WTC11 (cell line): ENCODE results near the gene TRIOBP. TPM values are rescaled to one million over a fixed set of nuclear protein-coding genes. Genes with fewer than 3 reads are reported as not detected.

ENCODE experiments used
- ATAC-seq: fragments of 200-7000 bp; cut with Tn5 transposase; 2 replicates; pipeline ENCODE4 v1.10.0; 2021; ENCODE audit warnings: mild to moderate bottlenecking, moderate library complexity
- CTCF ChIA-PET: fragments of 300-600 bp; sonication (Branson Sonifier 250); formaldehyde crosslinking; loops from one replicate; lab custom pipeline; 2021; ENCODE audit warnings: antibody characterized with exemption; lab: Charles Lee
- POLR2A ChIA-PET: fragments of 350-600 bp; sonication (Branson Sonifier 250); formaldehyde crosslinking; loops from one replicate; lab custom pipeline; 2021; ENCODE audit warnings: antibody characterized with exemption; lab: Charles Lee
- DNase-seq: peaks from one replicate; pipeline ENCODE4 v3.0.0; 2021; ENCODE audit warnings: low spot score
- H3K27ac Mint-ChIP-seq: 2 replicates; pipeline ENCODE4 v1.8.0; 2021; ENCODE audit warnings: mixed read lengths
- H3K27me3 Mint-ChIP-seq: 2 replicates; pipeline ENCODE4 v1.8.0; 2021; ENCODE audit warnings: low read depth, mild to moderate bottlenecking, moderate library complexity, mixed read lengths
- H3K36me3 Mint-ChIP-seq: 2 replicates; pipeline ENCODE4 v1.8.0; 2021; ENCODE audit warnings: mixed read lengths
- H3K4me1 Mint-ChIP-seq: 2 replicates; pipeline ENCODE4 v1.8.0; 2022; ENCODE audit warnings: mixed read lengths
- H3K4me3 Mint-ChIP-seq: 2 replicates; pipeline ENCODE4 v1.8.0; 2021; ENCODE audit warnings: mild to moderate bottlenecking, moderate library complexity, mixed read lengths
- H3K9me3 Mint-ChIP-seq: 2 replicates; pipeline ENCODE4 v1.8.0; 2021; ENCODE audit warnings: mixed read lengths
- ATF3 ChIP-seq: sonication (generic); formaldehyde crosslinking; conservative IDR thresholded peaks from 2 replicates; pipeline ENCODE4 v1.8.1; 2022; ENCODE audit warnings: mild to moderate bottlenecking, missing genetic modification reagents
- CREM ChIP-seq: sonication (generic); formaldehyde crosslinking; IDR thresholded peaks from 2 replicates; pipeline ENCODE4 v1.8.1; 2022; ENCODE audit warnings: mild to moderate bottlenecking, missing genetic modification reagents, moderate library complexity
- EMX1 ChIP-seq: fragments of 250-450 bp; sonication (Bioruptor Pico); IDR thresholded peaks from 2 replicates; pipeline ENCODE4 v1.8.0; 2021; ENCODE audit warnings: mild to moderate bottlenecking
- FOXK1 ChIP-seq: sonication (generic); formaldehyde crosslinking; IDR thresholded peaks from 2 replicates; pipeline ENCODE4 v1.8.0; 2022; ENCODE audit warnings: mild to moderate bottlenecking, moderate library complexity, missing genetic modification reagents
- FOXP1 ChIP-seq: sonication (generic); formaldehyde crosslinking; IDR thresholded peaks from 2 replicates; pipeline ENCODE4 v1.8.0; 2022; ENCODE audit warnings: missing genetic modification reagents, mild to moderate bottlenecking, moderate library complexity, borderline replicate concordance
- GABPB1 ChIP-seq: sonication (generic); formaldehyde crosslinking; IDR thresholded peaks from 2 replicates; pipeline ENCODE4 v1.8.1; 2023; ENCODE audit warnings: mild to moderate bottlenecking, missing genetic modification reagents
- IRF1 ChIP-seq: sonication (generic); formaldehyde crosslinking; IDR thresholded peaks from 2 replicates; pipeline ENCODE4 v1.8.0; 2023; ENCODE audit warnings: missing genetic modification reagents
- JUN ChIP-seq: sonication (generic); formaldehyde crosslinking; IDR thresholded peaks from 2 replicates; pipeline ENCODE4 v1.8.0; 2023; ENCODE audit warnings: mild to moderate bottlenecking, missing genetic modification reagents
- MAX ChIP-seq: sonication (generic); formaldehyde crosslinking; IDR thresholded peaks from 2 replicates; pipeline ENCODE4 v1.8.0; 2022; ENCODE audit warnings: mild to moderate bottlenecking, missing genetic modification reagents
- MLX ChIP-seq: sonication (generic); formaldehyde crosslinking; IDR thresholded peaks from 2 replicates; pipeline ENCODE4 v1.8.1; 2023; ENCODE audit warnings: mild to moderate bottlenecking, missing genetic modification reagents, moderate library complexity
- NFATC4 ChIP-seq: fragments of 250-450 bp; sonication (Bioruptor Pico); IDR thresholded peaks from 2 replicates; pipeline ENCODE4 v1.9.0; 2021; ENCODE audit warnings: mild to moderate bottlenecking
- NR2C2 ChIP-seq: sonication (generic); formaldehyde crosslinking; IDR thresholded peaks from 2 replicates; pipeline ENCODE4 v1.8.0; 2022; ENCODE audit warnings: mild to moderate bottlenecking, missing genetic modification reagents
- OVOL2 ChIP-seq: fragments of 250-450 bp; sonication (Bioruptor Pico); IDR thresholded peaks from 2 replicates; pipeline ENCODE4 v1.9.0; 2021; ENCODE audit warnings: mild to moderate bottlenecking, borderline replicate concordance
- PRRX2 ChIP-seq: fragments of 250-450 bp; sonication (Bioruptor Pico); IDR thresholded peaks from 2 replicates; pipeline ENCODE4 v1.8.0; 2021; ENCODE audit warnings: mild to moderate bottlenecking
- RELA ChIP-seq: sonication (generic); formaldehyde crosslinking; IDR thresholded peaks from 2 replicates; pipeline ENCODE4 v1.8.1; 2022; ENCODE audit warnings: missing genetic modification reagents, mild to moderate bottlenecking, borderline replicate concordance
- SMAD4 ChIP-seq: sonication (generic); formaldehyde crosslinking; IDR thresholded peaks from 2 replicates; pipeline ENCODE4 v1.8.0; 2022; ENCODE audit warnings: mild to moderate bottlenecking, missing genetic modification reagents
- SOX15 ChIP-seq: fragments of 250-450 bp; sonication (Bioruptor Pico); IDR thresholded peaks from 2 replicates; pipeline ENCODE4 v1.9.0; 2021; ENCODE audit warnings: mild to moderate bottlenecking
- TCF7 ChIP-seq: sonication (generic); formaldehyde crosslinking; IDR thresholded peaks from 2 replicates; pipeline ENCODE4 v1.8.0; 2022; ENCODE audit warnings: mild to moderate bottlenecking, low read depth, missing genetic modification reagents, moderate library complexity
- USF1 ChIP-seq: sonication (generic); formaldehyde crosslinking; IDR thresholded peaks from 2 replicates; pipeline ENCODE4 v1.8.0; 2022; ENCODE audit warnings: mild to moderate bottlenecking, missing genetic modification reagents
- ZMAT4 ChIP-seq: fragments of 250-450 bp; sonication (Bioruptor Pico); IDR thresholded peaks from 2 replicates; pipeline ENCODE4 v1.9.0; 2021; ENCODE audit warnings: mild to moderate bottlenecking
- ZNF121 ChIP-seq: sonication (generic); formaldehyde crosslinking; IDR thresholded peaks from 2 replicates; pipeline ENCODE4 v1.8.0; 2023; ENCODE audit warnings: missing genetic modification reagents
- ZNF281 ChIP-seq: sonication (generic); formaldehyde crosslinking; IDR thresholded peaks from 2 replicates; pipeline ENCODE4 v1.8.0; 2023; ENCODE audit warnings: mild to moderate bottlenecking, missing genetic modification reagents
- ZNF671 ChIP-seq: fragments of 250-450 bp; sonication (Bioruptor Pico); IDR thresholded peaks from 2 replicates; pipeline ENCODE4 v1.8.0; 2021; ENCODE audit warnings: mild to moderate bottlenecking
- ZSCAN18 ChIP-seq: fragments of 250-450 bp; sonication (Bioruptor Pico); IDR thresholded peaks from 2 replicates; pipeline ENCODE4 v2.1.2; 2022; ENCODE audit warnings: mild to moderate bottlenecking, moderate library complexity
- total RNA-seq: library from RNA; stranded (reverse); gene quantifications from 3 replicates; pipeline ENCODE4 v1.2.3, GENCODE V29; 2021

TRIOBP gene
- total RNA-seq, 1 experiment from 2014 or later = 54.0 TPM

- ATAC-seq = no peak
- TF ChIP-seq ZSCAN18 (CRISPR knock-in tag) = no peak
- no peak for TF ChIP-seq ZNF281 (CRISPR knock-in tag)
- TF ChIP-seq MAX (CRISPR knock-in tag) = no peak
- TF ChIP-seq NFATC4 (CRISPR knock-in tag) = no peak
- TF ChIP-seq GABPB1 (CRISPR knock-in tag) = no peak
- TF ChIP-seq FOXP1 (CRISPR knock-in tag) = no peak
- TF ChIP-seq ZNF121 (CRISPR knock-in tag) = no peak
- peaks cover 4% of the 10 kb centered on the region for H3K36me3 Mint-ChIP-seq
- H3K27ac Mint-ChIP-seq = no peak overlapping the region
- H3K27me3 Mint-ChIP-seq = peaks cover 48% of the 10 kb centered on the region
- CTCF ChIA-PET = no interaction called here
- H3K4me1 Mint-ChIP-seq = no peaks in the 10 kb centered on the region
- POLR2A ChIA-PET = no interaction called here
- no peak for DNase-seq
- no peak overlapping the region for H3K4me3 Mint-ChIP-seq
- peaks cover 3% of the 10 kb centered on the region for H3K9me3 Mint-ChIP-seq
These were observed 93.4 kb downstream of the TRIOBP start for GRCh38 chr22:37790234-37790633.

- TF ChIP-seq FOXK1 (CRISPR knock-in tag) (no peak), TCF7 (no peak), IRF1 (no peak), CREM (no peak), SMAD4 (CRISPR knock-in tag) (no peak), EMX1 (CRISPR knock-in tag) (no peak), ATF3 (CRISPR knock-in tag) (no peak), USF1 (CRISPR knock-in tag) (no peak)
- H3K36me3 Mint-ChIP-seq = no peaks in the 10 kb centered on the region
- no peak for ATAC-seq
- H3K4me3 Mint-ChIP-seq = no peak overlapping the region
- no peaks in the 10 kb centered on the region for H3K9me3 Mint-ChIP-seq
- POLR2A ChIA-PET = interaction anchor here (0.7 kb wide), 2 partner anchors 28 to 337 kb away, joined by 3 read pairs; no protein-coding TSS in a partner anchor
- no peak overlapping the region for H3K27ac Mint-ChIP-seq
- CTCF ChIA-PET = interaction anchor here (0.6 to 1.6 kb wide), 12 partner anchors 10 to 184 kb away, joined by 3 to 12 read pairs (median 4); partner anchors contain the start of genes GCAT and GGA1
- peaks cover 53% of the 10 kb centered on the region for H3K27me3 Mint-ChIP-seq
- H3K4me1 Mint-ChIP-seq = no peaks in the 10 kb centered on the region
- DNase-seq = no peak
These were observed 95.6 kb downstream of the TRIOBP start for GRCh38 chr22:37792494-37792893.

GRCh38 chr22:37794376-37794775, 97.5 kb downstream of the TRIOBP start:
- Mint-ChIP-seq H3K27me3 (peaks cover 65% of the 10 kb centered on the region), H3K4me1 (no peaks in the 10 kb centered on the region), H3K27ac (no peak overlapping the region), H3K9me3 (no peaks in the 10 kb centered on the region), H3K4me3 (no peak overlapping the region), H3K36me3 (no peaks in the 10 kb centered on the region)
- ATAC-seq (no peak), DNase-seq (no peak)
- ChIA-PET CTCF (interaction anchor here (2.0 kb wide), 1 partner anchor 23 kb away, joined by 5 read pairs; no protein-coding TSS in a partner anchor), POLR2A (no interaction called here)
- TF ChIP-seq SOX15 (CRISPR knock-in tag) (no peak), IRF1 (no peak), PRRX2 (no peak), EMX1 (CRISPR knock-in tag) (no peak), OVOL2 (no peak), NFATC4 (CRISPR knock-in tag) (no peak), JUN (CRISPR knock-in tag) (no peak), ZMAT4 (CRISPR knock-in tag) (no peak), ZNF671 (CRISPR knock-in tag) (no peak), NR2C2 (CRISPR knock-in tag) (no peak), MLX (CRISPR knock-in tag) (no peak), RELA (CRISPR knock-in tag) (no peak)
